CD4-positive, alpha-beta T cell (primary cell): Measurements from ENCODE around the gene CFI. TPM values are rescaled to one million over a fixed set of nuclear protein-coding genes. Genes with fewer than 3 reads are reported as not detected.

Experiments used
- ATAC-seq: fragments of 200-7000 bp; cut with Tn5 transposase; one replicate; pipeline ENCODE4 v1.10.0; 2022; ENCODE audit warnings: mild to moderate bottlenecking; ENCODE audit not compliant: poor library complexity
- CTCF ChIA-PET: fragments of 350-600 bp; sonication (Branson Sonifier 250); formaldehyde crosslinking; loops from one replicate; lab custom pipeline; 2021; ENCODE audit warnings: antibody characterized with exemption, inconsistent platforms; lab: Charles Lee
- POLR2A ChIA-PET: fragments of 350-600 bp; sonication (Branson Sonifier 250); formaldehyde crosslinking; loops from one replicate; lab custom pipeline; 2021; ENCODE audit warnings: antibody characterized with exemption, inconsistent platforms; lab: Charles Lee
- DNase-seq, 14 experiments: peaks; one replicate each; pipeline ENCODE4 v3.0.0-alpha.2; 2013 to 2020; ENCODE audit warnings: mixed read lengths in 2 of 14
- H3K27ac ChIP-seq, 2 donors: one replicate each; pipeline versions ENCODE4 v1.5.1 to v1.7.0; 2013; ENCODE audit warnings: low read length in 2 of 2, low read depth in 1 of 2, mild to moderate bottlenecking in 1 of 2
- H3K27me3 ChIP-seq, 2 experiments: 1 replicate in 1 of 2; 2 replicates in 1 of 2; pipeline versions ENCODE4 v1.6.1 to v1.7.0; 2013; ENCODE audit warnings: low read length in 2 of 2, control low read depth in 1 of 2, mild to moderate bottlenecking in 1 of 2, moderate library complexity in 1 of 2; ENCODE audit not compliant: insufficient read depth in 2 of 2, control insufficient read depth in 1 of 2
- H3K36me3 ChIP-seq: one replicate; pipeline ENCODE4 v1.6.1; 2013; ENCODE audit warnings: low read length, control low read depth; ENCODE audit not compliant: insufficient read depth
- H3K4me1 ChIP-seq: one replicate; pipeline ENCODE4 v1.6.1; 2013; ENCODE audit warnings: low read length, control low read depth; ENCODE audit not compliant: insufficient read depth
- H3K4me3 ChIP-seq: one replicate; pipeline ENCODE4 v1.5.1; 2013; ENCODE audit warnings: mild to moderate bottlenecking, low read length, moderate library complexity
- H3K9me3 ChIP-seq, 2 experiments: 1 replicate in 1 of 2; 2 replicates in 1 of 2; pipeline versions ENCODE4 v1.6.1 to v1.7.0; 2013; ENCODE audit warnings: low read length in 2 of 2, mild to moderate bottlenecking in 2 of 2, control low read depth in 1 of 2, moderate library complexity in 1 of 2; ENCODE audit not compliant: control insufficient read depth in 1 of 2, insufficient read depth in 1 of 2
- H3K27ac Mint-ChIP-seq: one replicate; pipeline ENCODE4 v1.8.0; 2020; ENCODE audit warnings: mixed read lengths
- H3K27me3 Mint-ChIP-seq: one replicate; pipeline ENCODE4 v1.8.0; 2021; ENCODE audit warnings: mixed read lengths
- H3K36me3 Mint-ChIP-seq: one replicate; pipeline ENCODE4 v1.8.0; 2021; ENCODE audit warnings: low read depth, mixed read lengths
- H3K4me1 Mint-ChIP-seq: one replicate; pipeline ENCODE4 v1.8.0; 2021; ENCODE audit warnings: low read depth, mixed read lengths
- H3K4me3 Mint-ChIP-seq: one replicate; pipeline ENCODE4 v1.8.0; 2020; ENCODE audit warnings: mild to moderate bottlenecking, mixed read lengths
- H3K9me3 Mint-ChIP-seq: one replicate; pipeline ENCODE4 v1.8.0; 2020; ENCODE audit warnings: mixed read lengths
- intact Hi-C, 2 experiments: fragments of 100-400 bp; cut with DNase I in 1 of 2; cut with micrococcal nuclease in 1 of 2; formaldehyde crosslinking; loops; one replicate each; pipeline versions ENCODE4 v1.15.1 to v1.9.0; 2023 to 2025; cut with DNase I, micrococcal nuclease
- total RNA-seq, 174 experiments: library from RNA in 2 of 174; stranded (reverse) in 2 of 174; gene quantifications; one replicate each; pipeline ENCODE4 v1.2.3 and lab custom pipeline; 2021 to 2026
- TF ChIP-seq, protein P1 (sequence below): fragments of 200-600 bp; IDR thresholded peaks from one replicate; pipeline ENCODE4 v1.8.0; 2022; ENCODE audit warnings: antibody characterized with exemption, mild to moderate bottlenecking

CFI gene
- total RNA-seq, 2 experiments from 2014 or later = not detected

DNA sequence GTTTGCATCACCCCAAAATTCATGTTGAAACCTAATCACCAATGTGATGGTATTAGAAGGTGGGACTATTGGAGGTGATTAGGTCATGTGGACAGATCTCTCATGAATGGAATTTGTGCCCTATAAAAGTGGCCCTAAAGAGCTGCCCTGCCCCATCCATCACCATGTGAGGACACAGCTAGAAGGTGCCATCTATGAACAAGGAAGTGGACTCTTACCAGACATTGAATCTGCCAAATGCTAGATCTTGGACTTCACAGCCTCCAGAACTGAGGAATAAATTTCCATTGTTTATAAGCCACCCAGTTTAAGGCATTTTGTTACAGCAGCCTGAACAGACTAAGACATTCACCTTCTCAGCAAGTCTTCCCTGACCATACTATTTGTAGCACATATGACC is 79.4 kb downstream of the CFI start:
- Histone ChIP-seq H3K4me3 (no peak overlapping the region), H3K27ac (no peak overlapping the region), H3K27me3 (no peaks in the 10 kb centered on the region), H3K9me3 (no peaks in the 10 kb centered on the region), H3K36me3 (peaks cover 8% of the 10 kb centered on the region), H3K4me1 (no peaks in the 10 kb centered on the region)
- ATAC-seq = no peak
- peaks cover 27% of the 10 kb centered on the region for H3K36me3 Mint-ChIP-seq
- DNase-seq = no peak
- intact Hi-C loops = loop anchor here in 1 of 2 experiments (10.0 kb wide), 1 partner anchor 1098 kb away; the partner anchor contains the start of gene RPL34
- H3K9me3 Mint-ChIP-seq = no peaks in the 10 kb centered on the region
- no peaks in the 10 kb centered on the region for H3K27me3 Mint-ChIP-seq
- peaks cover 25% of the 10 kb centered on the region for H3K4me1 Mint-ChIP-seq
- no peak overlapping the region for H3K4me3 Mint-ChIP-seq
- CTCF ChIA-PET = no interaction called here
- POLR2A ChIA-PET = no interaction called here
- H3K27ac Mint-ChIP-seq = no peak overlapping the region
- TF ChIP-seq, protein P1, sequence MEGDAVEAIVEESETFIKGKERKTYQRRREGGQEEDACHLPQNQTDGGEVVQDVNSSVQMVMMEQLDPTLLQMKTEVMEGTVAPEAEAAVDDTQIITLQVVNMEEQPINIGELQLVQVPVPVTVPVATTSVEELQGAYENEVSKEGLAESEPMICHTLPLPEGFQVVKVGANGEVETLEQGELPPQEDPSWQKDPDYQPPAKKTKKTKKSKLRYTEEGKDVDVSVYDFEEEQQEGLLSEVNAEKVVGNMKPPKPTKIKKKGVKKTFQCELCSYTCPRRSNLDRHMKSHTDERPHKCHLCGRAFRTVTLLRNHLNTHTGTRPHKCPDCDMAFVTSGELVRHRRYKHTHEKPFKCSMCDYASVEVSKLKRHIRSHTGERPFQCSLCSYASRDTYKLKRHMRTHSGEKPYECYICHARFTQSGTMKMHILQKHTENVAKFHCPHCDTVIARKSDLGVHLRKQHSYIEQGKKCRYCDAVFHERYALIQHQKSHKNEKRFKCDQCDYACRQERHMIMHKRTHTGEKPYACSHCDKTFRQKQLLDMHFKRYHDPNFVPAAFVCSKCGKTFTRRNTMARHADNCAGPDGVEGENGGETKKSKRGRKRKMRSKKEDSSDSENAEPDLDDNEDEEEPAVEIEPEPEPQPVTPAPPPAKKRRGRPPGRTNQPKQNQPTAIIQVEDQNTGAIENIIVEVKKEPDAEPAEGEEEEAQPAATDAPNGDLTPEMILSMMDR = no peak

DNA sequence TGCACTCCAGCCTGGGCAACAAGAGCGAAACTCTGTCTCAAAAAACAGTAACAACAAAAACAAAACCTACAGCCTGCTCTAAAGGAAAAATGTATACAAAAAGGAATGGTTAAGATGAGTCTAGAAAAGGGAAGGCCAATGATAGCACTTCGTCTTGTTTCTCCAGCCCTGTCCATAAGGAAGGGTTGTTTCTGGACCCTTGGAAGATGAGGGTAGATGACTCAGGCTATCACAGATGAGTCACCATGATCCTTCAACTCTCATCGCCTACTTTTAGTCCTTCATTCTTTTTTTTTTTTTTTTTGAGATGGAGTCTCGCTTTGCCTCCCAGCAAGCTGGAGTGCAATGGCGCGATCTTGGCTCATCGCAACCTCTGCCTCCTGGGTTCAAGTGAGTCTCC is 80.8 kb downstream of the CFI start:
- no peak for ATAC-seq
- POLR2A ChIA-PET = no interaction called here

DNA sequence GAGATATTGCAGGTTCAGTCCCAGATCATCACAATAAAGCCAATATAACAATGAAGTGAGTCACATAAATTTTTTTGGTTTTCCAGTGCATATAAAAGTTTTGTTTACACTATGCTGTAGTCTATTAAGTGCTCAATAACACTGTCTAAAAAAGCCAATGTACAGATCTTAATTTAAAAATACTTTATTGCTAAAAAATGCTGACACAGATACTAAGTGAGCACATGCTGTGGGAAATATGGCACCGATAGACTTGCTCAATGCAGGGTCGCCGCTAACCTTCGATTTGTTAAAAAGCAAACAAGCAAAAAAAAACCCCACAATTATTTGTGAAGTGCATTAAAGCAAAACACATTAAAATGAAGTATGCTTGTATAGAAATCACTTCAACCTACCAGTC is 82.2 kb downstream of the CFI start:
- CTCF ChIA-PET = no interaction called here
- H3K36me3 Mint-ChIP-seq = peaks cover 34% of the 10 kb centered on the region
- TF ChIP-seq, protein P1 = no peak
- no peak for DNase-seq
- no peak overlapping the region for H3K4me3 ChIP-seq
- H3K9me3 Mint-ChIP-seq = no peaks in the 10 kb centered on the region
- H3K27me3 ChIP-seq = no peaks in the 10 kb centered on the region
- peaks cover 16% of the 10 kb centered on the region for H3K36me3 ChIP-seq
- no peak overlapping the region for H3K27ac Mint-ChIP-seq
- H3K27me3 Mint-ChIP-seq = no peaks in the 10 kb centered on the region
- intact Hi-C loops = loop anchor here in 1 of 2 experiments (10.0 kb wide), 1 partner anchor 1095 kb away; the partner anchor contains the start of gene RPL34
- no peak for ATAC-seq
- H3K4me3 Mint-ChIP-seq = no peak overlapping the region
- H3K9me3 ChIP-seq = no peaks in the 10 kb centered on the region
- peaks cover 16% of the 10 kb centered on the region for H3K4me1 Mint-ChIP-seq
- POLR2A ChIA-PET = no interaction called here
- H3K27ac ChIP-seq = no peak overlapping the region
- no peaks in the 10 kb centered on the region for H3K4me1 ChIP-seq

More for the DNA sequence above, 80.8 kb downstream of the CFI start:
- Mint-ChIP-seq H3K27me3 (no peaks in the 10 kb centered on the region), H3K9me3 (no peaks in the 10 kb centered on the region), H3K36me3 (peaks cover 35% of the 10 kb centered on the region), H3K4me3 (no peak overlapping the region), H3K4me1 (peaks cover 18% of the 10 kb centered on the region), H3K27ac (no peak overlapping the region)
- no peak overlapping the region for H3K27ac ChIP-seq
- intact Hi-C loops = loop anchor here in 1 of 2 experiments (10.0 kb wide), 1 partner anchor 1096 kb away; the partner anchor contains the start of gene RPL34
- DNase-seq = no peak
- TF ChIP-seq, protein P1 = no peak
- H3K9me3 ChIP-seq = no peaks in the 10 kb centered on the region
- no peaks in the 10 kb centered on the region for H3K27me3 ChIP-seq
- H3K4me1 ChIP-seq = no peaks in the 10 kb centered on the region
- H3K4me3 ChIP-seq = no peak overlapping the region
- CTCF ChIA-PET = no interaction called here
- peaks cover 21% of the 10 kb centered on the region for H3K36me3 ChIP-seq
